K562 (cell line): ENCODE results near the gene PHPT1. TPM values are rescaled to one million over a fixed set of nuclear protein-coding genes. Genes with fewer than 3 reads are reported as not detected.

Source experiments
- BRF1 ChIP-seq: IDR thresholded peaks from 3 replicates; pipeline ENCODE4 v1.6.1; 2011; ENCODE audit warnings: borderline replicate concordance, mild to moderate bottlenecking; ENCODE audit not compliant: insufficient read length; ENCODE audit errors: extremely low read depth
- CREBBP ChIP-seq: IDR thresholded peaks from one replicate; pipeline ENCODE4 v1.6.1; 2012; ENCODE audit warnings: low read depth, mild to moderate bottlenecking, control low read depth, inconsistent platforms, low read length
- ERF ChIP-seq: fragments of 450-650 bp; formaldehyde crosslinking; IDR thresholded peaks from 2 replicates; pipeline ENCODE4 v1.4.0; 2020; ENCODE audit warnings: mild to moderate bottlenecking, mixed read lengths
- FOXA1 ChIP-seq: fragments of 450-650 bp; IDR thresholded peaks from 2 replicates; pipeline ENCODE4 v1.6.1; 2016; ENCODE audit warnings: mild to moderate bottlenecking, borderline replicate concordance
- HDAC3 ChIP-seq: fragments of 450-650 bp; IDR thresholded peaks from 2 replicates; pipeline ENCODE4 v1.6.1; 2018; ENCODE audit warnings: borderline replicate concordance, mild to moderate bottlenecking, moderate library complexity; ENCODE audit not compliant: partially characterized antibody
- KDM4B ChIP-seq, 2 experiments: fragments of 450-650 bp in 1 of 2; sonication (generic) in 1 of 2; IDR thresholded peaks; 2 replicates each; pipeline ENCODE4 v1.6.1; 2016 to 2017; ENCODE audit warnings: borderline replicate concordance in 2 of 2, antibody characterized with exemption in 1 of 2, low read depth in 1 of 2, mild to moderate bottlenecking in 1 of 2
- NFRKB ChIP-seq: fragments of 450-650 bp; IDR thresholded peaks from 2 replicates; pipeline ENCODE4 v1.6.1; 2016; ENCODE audit warnings: low read depth
- TEAD2 ChIP-seq: fragments of 450-650 bp; IDR thresholded peaks from 2 replicates; pipeline ENCODE4 v1.6.1; 2016; ENCODE audit warnings: missing genetic modification characterization, control low read depth, missing compliant biosample characterization
- XRCC5 ChIP-seq: fragments of 200-400 bp; formaldehyde crosslinking; IDR thresholded peaks from 2 replicates; pipeline ENCODE4 v1.6.1; 2017; ENCODE audit warnings: low read depth, mild to moderate bottlenecking, low read length
- ZC3H11A ChIP-seq: IDR thresholded peaks from 2 replicates; pipeline ENCODE4 v1.6.1; 2012; ENCODE audit warnings: low read depth, low read length, improper control_type of control experiment
- ZNF707 ChIP-seq: fragments of 250-450 bp; sonication (Bioruptor Pico); conservative IDR thresholded peaks from 2 replicates; pipeline ENCODE4 v1.8.0; 2022; ENCODE audit warnings: inconsistent platforms, mild to moderate bottlenecking, moderate library complexity
- polyA plus RNA-seq, 8 experiments: library from polyadenylated mRNA; depleted of rRNA in 4 of 8; stranded (reverse) in 5 of 8; unstranded in 3 of 8; fragments of >200 nt; fragmentation: Nextera tagmentation in 2 of 8; fragmentation: Illumina TruSeq in 1 of 8; extraction: Ambion mirVana in 2 of 8; extraction: Trizol in 1 of 8; gene quantifications; 2 replicates each; pipeline versions ENCODE4 v1.2.1 to v1.2.3, GENCODE V29; 2011 to 2014; ENCODE audit warnings: inconsistent platforms in 1 of 8, missing spikeins in 1 of 8
- total RNA-seq, 7 experiments: library from RNA; depleted of rRNA in 6 of 7; stranded (reverse); fragments of >200 nt in 6 of 7; fragmentation: Illumina TruSeq in 2 of 7; extraction: Trizol in 2 of 7; gene quantifications; 2 replicates each; pipeline versions ENCODE4 v1.2.1 to v1.2.3, GENCODE V29; 2011 to 2021; ENCODE audit warnings: low replicate concordance in 1 of 7
- TF ChIP-seq, protein P1 (sequence below): fragments of 450-650 bp; formaldehyde crosslinking; IDR thresholded peaks from 2 replicates; pipeline ENCODE4 v1.4.0; 2020; ENCODE audit warnings: mild to moderate bottlenecking
- TF ChIP-seq, protein P2 (sequence below), 2 experiments: fragments of 450-650 bp; conservative IDR thresholded peaks; 2 replicates each; pipeline ENCODE4 v1.6.1; 2017; ENCODE audit warnings: mild to moderate bottlenecking in 2 of 2, moderate library complexity in 2 of 2
- TF ChIP-seq, protein P3 (sequence below): fragments of 250-450 bp; sonication (Bioruptor Pico); IDR thresholded peaks from 2 replicates; pipeline ENCODE4 v1.8.0; 2021; ENCODE audit warnings: borderline replicate concordance, mild to moderate bottlenecking, moderate library complexity; ENCODE audit not compliant: poor library complexity, severe bottlenecking
- TF ChIP-seq, protein P4 (sequence below): fragments of 450-650 bp; IDR thresholded peaks from 2 replicates; pipeline ENCODE4 v1.6.1; 2017; ENCODE audit warnings: mild to moderate bottlenecking, moderate library complexity
- TF ChIP-seq, protein P5 (sequence below): sonication (generic); formaldehyde crosslinking; IDR thresholded peaks from 2 replicates; pipeline ENCODE4 v1.8.0; 2022; ENCODE audit warnings: mild to moderate bottlenecking, missing genetic modification reagents, borderline replicate concordance
- TF ChIP-seq, protein P6 (sequence below): fragments of 450-650 bp; formaldehyde crosslinking; IDR thresholded peaks from 2 replicates; pipeline ENCODE4 v1.4.0; 2020; ENCODE audit warnings: mild to moderate bottlenecking, mixed read lengths

PHPT1 gene
- total and polyA plus RNA-seq, 9 of the 15 experiments (the other 6 are each of a cell fraction or from before 2014, with no cell fraction given) = 20.9 to 166 (median 129) TPM

DNA sequence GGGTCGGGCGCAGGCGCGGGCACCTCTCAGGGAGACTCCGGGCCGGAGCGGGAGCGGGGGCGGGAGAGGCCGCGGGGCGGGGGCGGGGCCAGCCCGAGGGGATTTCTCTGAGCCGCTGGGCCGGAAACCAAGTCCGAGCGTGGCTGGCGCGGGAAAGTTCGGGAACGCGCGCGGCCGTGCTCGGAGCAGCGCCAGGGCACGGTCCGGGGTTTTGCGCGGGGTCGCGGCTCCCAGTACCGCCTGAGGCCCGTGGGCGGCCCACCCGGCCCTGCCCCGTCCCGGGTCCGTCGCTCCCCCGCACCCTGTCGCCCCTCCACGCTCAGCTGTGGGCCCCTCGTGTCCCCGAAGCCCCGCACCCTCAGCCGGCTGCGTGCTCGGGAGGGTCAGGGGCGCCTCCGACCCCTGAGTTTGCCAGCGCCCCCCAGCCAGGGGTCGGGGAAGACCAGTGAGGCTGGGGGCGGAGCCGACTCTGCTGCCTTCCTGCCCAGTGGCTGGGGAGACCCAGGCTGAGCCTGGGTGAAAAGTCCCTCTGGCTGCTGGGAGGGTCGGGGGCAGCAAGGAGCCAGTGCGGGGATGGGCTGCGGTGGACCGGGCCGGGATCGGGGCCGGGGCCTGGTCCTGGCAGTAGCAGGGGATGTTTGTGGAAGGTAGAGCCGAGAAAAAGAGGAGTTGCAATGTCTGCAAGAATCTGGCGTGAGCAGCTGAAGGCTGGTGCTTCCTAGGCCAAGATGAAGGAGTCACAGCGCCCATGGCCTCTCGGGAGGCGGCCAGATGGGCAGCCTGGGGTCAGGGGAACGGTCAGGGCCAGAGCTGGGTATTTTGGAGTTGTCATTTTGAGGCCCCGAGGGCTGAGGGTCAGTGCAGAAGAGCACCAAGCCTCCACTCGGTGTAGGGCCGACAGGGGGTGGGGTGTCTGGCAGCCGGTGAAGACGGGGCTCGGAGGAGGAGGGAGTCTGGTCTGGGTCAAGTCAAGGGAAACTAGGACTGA lies 37.7 kb downstream of the PHPT1 start (continued):
- TF ChIP-seq HDAC3 (no peak), BRF1 (no peak), ERF (CRISPR knock-in tag) (0 out of 2 replicates have a peak, but pooled peaks have one; percentile 38), ZC3H11A (no peak), CREBBP (no peak), FOXA1 (no peak), XRCC5 (no peak), KDM4B (IDR thresholded peaks at IDR 0.05; ENCODE audit: borderline replicate concordance in 2 of 2, low read depth in 1 of 2) (no peak), TEAD2 (tag) (no peak), ZNF707 (no peak), NFRKB (no peak)
- TF ChIP-seq, protein P1, sequence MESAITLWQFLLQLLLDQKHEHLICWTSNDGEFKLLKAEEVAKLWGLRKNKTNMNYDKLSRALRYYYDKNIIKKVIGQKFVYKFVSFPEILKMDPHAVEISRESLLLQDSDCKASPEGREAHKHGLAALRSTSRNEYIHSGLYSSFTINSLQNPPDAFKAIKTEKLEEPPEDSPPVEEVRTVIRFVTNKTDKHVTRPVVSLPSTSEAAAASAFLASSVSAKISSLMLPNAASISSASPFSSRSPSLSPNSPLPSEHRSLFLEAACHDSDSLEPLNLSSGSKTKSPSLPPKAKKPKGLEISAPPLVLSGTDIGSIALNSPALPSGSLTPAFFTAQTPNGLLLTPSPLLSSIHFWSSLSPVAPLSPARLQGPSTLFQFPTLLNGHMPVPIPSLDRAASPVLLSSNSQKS (CRISPR knock-in tag) = no peak
- TF ChIP-seq, protein P2, sequence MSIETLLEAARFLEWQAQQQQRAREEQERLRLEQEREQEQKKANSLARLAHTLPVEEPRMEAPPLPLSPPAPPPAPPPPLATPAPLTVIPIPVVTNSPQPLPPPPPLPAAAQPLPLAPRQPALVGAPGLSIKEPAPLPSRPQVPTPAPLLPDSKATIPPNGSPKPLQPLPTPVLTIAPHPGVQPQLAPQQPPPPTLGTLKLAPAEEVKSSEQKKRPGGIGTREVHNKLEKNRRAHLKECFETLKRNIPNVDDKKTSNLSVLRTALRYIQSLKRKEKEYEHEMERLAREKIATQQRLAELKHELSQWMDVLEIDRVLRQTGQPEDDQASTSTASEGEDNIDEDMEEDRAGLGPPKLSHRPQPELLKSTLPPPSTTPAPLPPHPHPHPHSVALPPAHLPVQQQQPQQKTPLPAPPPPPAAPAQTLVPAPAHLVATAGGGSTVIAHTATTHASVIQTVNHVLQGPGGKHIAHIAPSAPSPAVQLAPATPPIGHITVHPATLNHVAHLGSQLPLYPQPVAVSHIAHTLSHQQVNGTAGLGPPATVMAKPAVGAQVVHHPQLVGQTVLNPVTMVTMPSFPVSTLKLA (conservative IDR thresholded peaks at IDR 0.05) = no peak
- TF ChIP-seq, protein P3, sequence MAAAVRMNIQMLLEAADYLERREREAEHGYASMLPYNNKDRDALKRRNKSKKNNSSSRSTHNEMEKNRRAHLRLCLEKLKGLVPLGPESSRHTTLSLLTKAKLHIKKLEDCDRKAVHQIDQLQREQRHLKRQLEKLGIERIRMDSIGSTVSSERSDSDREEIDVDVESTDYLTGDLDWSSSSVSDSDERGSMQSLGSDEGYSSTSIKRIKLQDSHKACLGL (CRISPR knock-in tag) = no peak
- TF ChIP-seq, protein P4, sequence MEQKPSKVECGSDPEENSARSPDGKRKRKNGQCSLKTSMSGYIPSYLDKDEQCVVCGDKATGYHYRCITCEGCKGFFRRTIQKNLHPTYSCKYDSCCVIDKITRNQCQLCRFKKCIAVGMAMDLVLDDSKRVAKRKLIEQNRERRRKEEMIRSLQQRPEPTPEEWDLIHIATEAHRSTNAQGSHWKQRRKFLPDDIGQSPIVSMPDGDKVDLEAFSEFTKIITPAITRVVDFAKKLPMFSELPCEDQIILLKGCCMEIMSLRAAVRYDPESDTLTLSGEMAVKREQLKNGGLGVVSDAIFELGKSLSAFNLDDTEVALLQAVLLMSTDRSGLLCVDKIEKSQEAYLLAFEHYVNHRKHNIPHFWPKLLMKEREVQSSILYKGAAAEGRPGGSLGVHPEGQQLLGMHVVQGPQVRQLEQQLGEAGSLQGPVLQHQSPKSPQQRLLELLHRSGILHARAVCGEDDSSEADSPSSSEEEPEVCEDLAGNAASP = no peak
- TF ChIP-seq, protein P5, sequence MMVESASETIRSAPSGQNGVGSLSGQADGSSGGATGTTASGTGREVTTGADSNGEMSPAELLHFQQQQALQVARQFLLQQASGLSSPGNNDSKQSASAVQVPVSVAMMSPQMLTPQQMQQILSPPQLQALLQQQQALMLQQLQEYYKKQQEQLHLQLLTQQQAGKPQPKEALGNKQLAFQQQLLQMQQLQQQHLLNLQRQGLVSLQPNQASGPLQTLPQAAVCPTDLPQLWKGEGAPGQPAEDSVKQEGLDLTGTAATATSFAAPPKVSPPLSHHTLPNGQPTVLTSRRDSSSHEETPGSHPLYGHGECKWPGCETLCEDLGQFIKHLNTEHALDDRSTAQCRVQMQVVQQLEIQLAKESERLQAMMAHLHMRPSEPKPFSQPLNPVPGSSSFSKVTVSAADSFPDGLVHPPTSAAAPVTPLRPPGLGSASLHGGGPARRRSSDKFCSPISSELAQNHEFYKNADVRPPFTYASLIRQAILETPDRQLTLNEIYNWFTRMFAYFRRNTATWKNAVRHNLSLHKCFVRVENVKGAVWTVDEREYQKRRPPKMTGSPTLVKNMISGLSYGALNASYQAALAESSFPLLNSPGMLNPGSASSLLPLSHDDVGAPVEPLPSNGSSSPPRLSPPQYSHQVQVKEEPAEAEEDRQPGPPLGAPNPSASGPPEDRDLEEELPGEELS = no peak
- TF ChIP-seq, protein P6, sequence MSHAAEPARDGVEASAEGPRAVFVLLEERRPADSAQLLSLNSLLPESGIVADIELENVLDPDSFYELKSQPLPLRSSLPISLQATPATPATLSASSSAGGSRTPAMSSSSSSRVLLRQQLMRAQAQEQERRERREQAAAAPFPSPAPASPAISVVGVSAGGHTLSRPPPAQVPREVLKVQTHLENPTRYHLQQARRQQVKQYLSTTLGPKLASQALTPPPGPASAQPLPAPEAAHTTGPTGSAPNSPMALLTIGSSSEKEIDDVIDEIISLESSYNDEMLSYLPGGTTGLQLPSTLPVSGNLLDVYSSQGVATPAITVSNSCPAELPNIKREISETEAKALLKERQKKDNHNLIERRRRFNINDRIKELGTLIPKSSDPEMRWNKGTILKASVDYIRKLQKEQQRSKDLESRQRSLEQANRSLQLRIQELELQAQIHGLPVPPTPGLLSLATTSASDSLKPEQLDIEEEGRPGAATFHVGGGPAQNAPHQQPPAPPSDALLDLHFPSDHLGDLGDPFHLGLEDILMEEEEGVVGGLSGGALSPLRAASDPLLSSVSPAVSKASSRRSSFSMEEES (CRISPR knock-in tag) = no peak
